ENCODE results near the gene INSM2. TPM values are rescaled to one million over a fixed set of nuclear protein-coding genes. Genes with fewer than 3 reads are reported as not detected.

The INSM2 gene
- total RNA-seq, 1 experiment from 2014 or later = not detected

DNA sequence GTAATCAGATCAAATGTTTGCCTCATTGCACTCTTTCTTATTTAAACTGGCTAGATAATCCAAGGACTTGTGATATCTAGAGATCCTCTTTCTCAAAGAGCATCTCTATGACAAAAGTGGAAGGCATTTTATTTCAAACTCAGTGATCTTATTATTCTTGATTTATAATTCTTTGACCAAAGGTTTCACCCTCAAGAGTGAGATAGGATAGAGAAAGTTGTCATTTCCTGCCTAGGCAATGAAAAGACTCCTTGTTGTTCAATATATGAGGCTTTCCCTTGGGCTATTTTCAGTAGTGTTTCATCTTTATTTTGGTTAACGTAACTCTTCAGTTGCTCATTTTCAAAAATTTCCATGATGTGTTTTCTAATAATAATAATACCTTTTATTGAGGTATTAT, 18.0 kb upstream of the INSM2 start:
- Histone ChIP-seq H3K4me1 (ENCODE audit: control insufficient read depth in 1 of 2, insufficient read depth in 2 of 2, low read length in 2 of 2) (no peaks in the 10 kb centered on the region), H3K9me2 (ENCODE audit: insufficient read depth) (no peaks in the 10 kb centered on the region), H3K27ac (ENCODE audit: low read depth, low read length) (no peak overlapping the region), H3K4me3 (replicated peaks in 1 of 2; ENCODE audit: low read depth in 1 of 2, low read length in 2 of 2) (no peak overlapping the region), H3K36me3 (ENCODE audit: control insufficient read depth in 1 of 2, insufficient read depth in 2 of 2, low read length in 2 of 2) (no peaks in the 10 kb centered on the region), H3K79me2 (ENCODE audit: insufficient read depth, low read length) (no peaks in the 10 kb centered on the region), H3K9ac (ENCODE audit: low read length) (no peak overlapping the region), H2AFZ (ENCODE audit: low read depth, low read length, poor library complexity, severe bottlenecking) (no peak overlapping the region), H3K27me3 (ENCODE audit: insufficient read depth, low read length) (no peaks in the 10 kb centered on the region), H3K4me2 (ENCODE audit: low read length) (no peak overlapping the region), H3K9me3 (ENCODE audit: control insufficient read depth in 1 of 2, insufficient read depth in 1 of 2, low read depth in 1 of 2, low read length in 2 of 2) (no peaks in the 10 kb centered on the region), H4K20me1 (ENCODE audit: insufficient read depth) (no peaks in the 10 kb centered on the region)
- ChIA-PET POLR2A (no interaction called here), CTCF (no interaction called here), RAD21 (ENCODE audit: low non-redundant PET in 1 of 2, low total read pairs in 2 of 2, uncharacterized antibody in 2 of 2, unreplicated experiment in 2 of 2) (no interaction called here)
- intact Hi-C loops (cut with micrococcal nuclease) = no loop called here
- no TSS peak for BruUV-seq (replicated peaks)
- no peak for TF ChIP-seq RAD21 (IDR thresholded peaks at IDR 0.05; ENCODE audit: low read depth)
- TF ChIP-seq, protein P1, sequence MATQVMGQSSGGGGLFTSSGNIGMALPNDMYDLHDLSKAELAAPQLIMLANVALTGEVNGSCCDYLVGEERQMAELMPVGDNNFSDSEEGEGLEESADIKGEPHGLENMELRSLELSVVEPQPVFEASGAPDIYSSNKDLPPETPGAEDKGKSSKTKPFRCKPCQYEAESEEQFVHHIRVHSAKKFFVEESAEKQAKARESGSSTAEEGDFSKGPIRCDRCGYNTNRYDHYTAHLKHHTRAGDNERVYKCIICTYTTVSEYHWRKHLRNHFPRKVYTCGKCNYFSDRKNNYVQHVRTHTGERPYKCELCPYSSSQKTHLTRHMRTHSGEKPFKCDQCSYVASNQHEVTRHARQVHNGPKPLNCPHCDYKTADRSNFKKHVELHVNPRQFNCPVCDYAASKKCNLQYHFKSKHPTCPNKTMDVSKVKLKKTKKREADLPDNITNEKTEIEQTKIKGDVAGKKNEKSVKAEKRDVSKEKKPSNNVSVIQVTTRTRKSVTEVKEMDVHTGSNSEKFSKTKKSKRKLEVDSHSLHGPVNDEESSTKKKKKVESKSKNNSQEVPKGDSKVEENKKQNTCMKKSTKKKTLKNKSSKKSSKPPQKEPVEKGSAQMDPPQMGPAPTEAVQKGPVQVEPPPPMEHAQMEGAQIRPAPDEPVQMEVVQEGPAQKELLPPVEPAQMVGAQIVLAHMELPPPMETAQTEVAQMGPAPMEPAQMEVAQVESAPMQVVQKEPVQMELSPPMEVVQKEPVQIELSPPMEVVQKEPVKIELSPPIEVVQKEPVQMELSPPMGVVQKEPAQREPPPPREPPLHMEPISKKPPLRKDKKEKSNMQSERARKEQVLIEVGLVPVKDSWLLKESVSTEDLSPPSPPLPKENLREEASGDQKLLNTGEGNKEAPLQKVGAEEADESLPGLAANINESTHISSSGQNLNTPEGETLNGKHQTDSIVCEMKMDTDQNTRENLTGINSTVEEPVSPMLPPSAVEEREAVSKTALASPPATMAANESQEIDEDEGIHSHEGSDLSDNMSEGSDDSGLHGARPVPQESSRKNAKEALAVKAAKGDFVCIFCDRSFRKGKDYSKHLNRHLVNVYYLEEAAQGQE (IDR thresholded peaks at IDR 0.05; ENCODE audit: low read depth) = no peak
- DNase-seq (ENCODE audit: low read depth, low spot score) (no peak), ATAC-seq (no peak)

DNA sequence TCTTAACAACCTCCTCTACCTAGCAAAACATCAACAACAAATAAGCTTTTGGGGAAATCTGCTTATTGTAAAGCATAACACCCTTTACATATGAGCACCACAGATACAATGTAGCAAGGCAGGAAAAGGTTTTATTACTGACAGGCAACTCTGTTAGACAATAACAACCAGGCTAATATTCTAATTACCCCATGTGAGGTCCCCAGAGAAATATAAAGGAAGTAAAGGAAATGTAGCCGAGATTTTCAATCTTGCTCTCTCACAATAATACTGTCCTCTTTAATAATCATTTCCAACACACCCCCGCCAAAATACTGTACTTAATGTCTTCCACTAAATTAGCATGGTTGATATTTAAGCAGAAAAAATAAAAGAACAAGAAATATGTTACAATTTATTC, 14.0 kb upstream of the INSM2 start:
- POLR2A ChIA-PET = no interaction called here
- no TSS peak for BruUV-seq (replicated peaks)
- CTCF ChIA-PET = no interaction called here
- Histone ChIP-seq H3K9me3 (ENCODE audit: control insufficient read depth in 1 of 2, insufficient read depth in 1 of 2, low read depth in 1 of 2, low read length in 2 of 2) (no peaks in the 10 kb centered on the region), H2AFZ (ENCODE audit: low read depth, low read length, poor library complexity, severe bottlenecking) (no peak overlapping the region), H4K20me1 (ENCODE audit: insufficient read depth) (no peaks in the 10 kb centered on the region), H3K4me3 (replicated peaks in 1 of 2; ENCODE audit: low read depth in 1 of 2, low read length in 2 of 2) (no peak overlapping the region), H3K4me2 (ENCODE audit: low read length) (no peak overlapping the region), H3K27me3 (ENCODE audit: insufficient read depth, low read length) (no peaks in the 10 kb centered on the region), H3K36me3 (ENCODE audit: control insufficient read depth in 1 of 2, insufficient read depth in 2 of 2, low read length in 2 of 2) (no peaks in the 10 kb centered on the region), H3K4me1 (ENCODE audit: control insufficient read depth in 1 of 2, insufficient read depth in 2 of 2, low read length in 2 of 2) (no peaks in the 10 kb centered on the region), H3K9ac (ENCODE audit: low read length) (no peak overlapping the region), H3K79me2 (ENCODE audit: insufficient read depth, low read length) (no peaks in the 10 kb centered on the region), H3K27ac (ENCODE audit: low read depth, low read length) (no peak overlapping the region), H3K9me2 (ENCODE audit: insufficient read depth) (no peaks in the 10 kb centered on the region)
- ATAC-seq (no peak), DNase-seq (ENCODE audit: low read depth, low spot score) (no peak)
- intact Hi-C loops (cut with micrococcal nuclease) = no loop called here
- TF ChIP-seq, protein P2, sequence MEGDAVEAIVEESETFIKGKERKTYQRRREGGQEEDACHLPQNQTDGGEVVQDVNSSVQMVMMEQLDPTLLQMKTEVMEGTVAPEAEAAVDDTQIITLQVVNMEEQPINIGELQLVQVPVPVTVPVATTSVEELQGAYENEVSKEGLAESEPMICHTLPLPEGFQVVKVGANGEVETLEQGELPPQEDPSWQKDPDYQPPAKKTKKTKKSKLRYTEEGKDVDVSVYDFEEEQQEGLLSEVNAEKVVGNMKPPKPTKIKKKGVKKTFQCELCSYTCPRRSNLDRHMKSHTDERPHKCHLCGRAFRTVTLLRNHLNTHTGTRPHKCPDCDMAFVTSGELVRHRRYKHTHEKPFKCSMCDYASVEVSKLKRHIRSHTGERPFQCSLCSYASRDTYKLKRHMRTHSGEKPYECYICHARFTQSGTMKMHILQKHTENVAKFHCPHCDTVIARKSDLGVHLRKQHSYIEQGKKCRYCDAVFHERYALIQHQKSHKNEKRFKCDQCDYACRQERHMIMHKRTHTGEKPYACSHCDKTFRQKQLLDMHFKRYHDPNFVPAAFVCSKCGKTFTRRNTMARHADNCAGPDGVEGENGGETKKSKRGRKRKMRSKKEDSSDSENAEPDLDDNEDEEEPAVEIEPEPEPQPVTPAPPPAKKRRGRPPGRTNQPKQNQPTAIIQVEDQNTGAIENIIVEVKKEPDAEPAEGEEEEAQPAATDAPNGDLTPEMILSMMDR (IDR thresholded peaks at IDR 0.05 in 2 of 3, conservative IDR thresholded peaks at IDR 0.05 in 1 of 3; ENCODE audit: borderline replicate concordance in 1 of 3, insufficient read depth in 1 of 3, low read depth in 2 of 3, low read length in 2 of 3) = no peak
- TF ChIP-seq EGR1 (IDR thresholded peaks at IDR 0.05; ENCODE audit: low read depth) (no peak), RAD21 (IDR thresholded peaks at IDR 0.05; ENCODE audit: low read depth) (no peak), SRF (IDR thresholded peaks at IDR 0.05; ENCODE audit: low read depth) (no peak), SP1 (IDR thresholded peaks at IDR 0.05; ENCODE audit: low read depth) (no peak), JUND (IDR thresholded peaks at IDR 0.05) (no peak), TCF7L2 (IDR thresholded peaks at IDR 0.05; ENCODE audit: borderline replicate concordance, extremely low read depth, insufficient read depth, insufficient read length) (no peak), SIN3A (IDR thresholded peaks at IDR 0.05; ENCODE audit: low read depth) (no peak), ZNF274 (IDR thresholded peaks at IDR 0.05; ENCODE audit: low read depth, low read length) (no peak)
- TF ChIP-seq, protein P1 (IDR thresholded peaks at IDR 0.05; ENCODE audit: low read depth) = no peak
- RAD21 ChIA-PET (ENCODE audit: low non-redundant PET in 1 of 2, low total read pairs in 2 of 2, uncharacterized antibody in 2 of 2, unreplicated experiment in 2 of 2) = no interaction called here
